Neutrophil (primary cell): Measurements from ENCODE around the gene MALL.
"Not testable (repeated sequence)": the region's sequence is repeated elsewhere in the genome, so short reads cannot be mapped to it uniquely, and the experiment has no call there.

Experiments
- H3K27ac ChIP-seq: fragments of 200-600 bp; sonication (generic); 2 replicates; pipeline ENCODE4 v1.5.1; 2016; ENCODE audit warnings: mild to moderate bottlenecking, moderate library complexity
- H3K27me3 ChIP-seq: fragments of 200-600 bp; sonication (generic); 2 replicates; pipeline ENCODE4 v1.6.0; 2016; ENCODE audit warnings: mild to moderate bottlenecking
- H3K36me3 ChIP-seq: fragments of 200-600 bp; sonication (generic); 2 replicates; pipeline ENCODE4 v1.5.1; 2017
- H3K4me1 ChIP-seq, 2 experiments: fragments of 200-600 bp in 1 of 2; sonication (generic) in 1 of 2; 1 replicate in 1 of 2; 2 replicates in 1 of 2; pipeline versions ENCODE4 v1.5.1 to v1.6.1; 2013 to 2016; ENCODE audit warnings: low read depth in 1 of 2, low read length in 1 of 2, mild to moderate bottlenecking in 1 of 2, moderate library complexity in 1 of 2; ENCODE audit not compliant: control insufficient read depth in 1 of 2, insufficient read depth in 1 of 2
- H3K4me3 ChIP-seq, 2 experiments: fragments of 200-600 bp in 1 of 2; sonication (generic) in 1 of 2; 1 replicate in 1 of 2; 2 replicates in 1 of 2; pipeline ENCODE4 v1.5.1; 2013 to 2016; ENCODE audit warnings: low read depth in 1 of 2, low read length in 1 of 2, mild to moderate bottlenecking in 1 of 2, moderate library complexity in 1 of 2
- H3K9me3 ChIP-seq: fragments of 200-600 bp; sonication (generic); 2 replicates; pipeline ENCODE4 v1.5.1; 2016

MALL gene

GRCh38 chr2:110068153-110068552, 47.5 kb downstream of the MALL start:
- not testable (repeated sequence) for H3K36me3 ChIP-seq, H3K27ac ChIP-seq, H3K27me3 ChIP-seq, H3K9me3 ChIP-seq, H3K4me3 ChIP-seq, H3K4me1 ChIP-seq

- not testable (repeated sequence) for H3K27ac ChIP-seq, H3K27me3 ChIP-seq, H3K4me1 ChIP-seq, H3K4me3 ChIP-seq, H3K9me3 ChIP-seq, H3K36me3 ChIP-seq
Measured at GRCh38 chr2:110062332-110062731, 53.3 kb downstream of the MALL start.

GRCh38 chr2:110060550-110060949, 55.1 kb downstream of the MALL start:
- H3K9me3 ChIP-seq, H3K4me3 ChIP-seq, H3K36me3 ChIP-seq, H3K4me1 ChIP-seq, H3K27ac ChIP-seq, H3K27me3 ChIP-seq: not testable (repeated sequence)

- H3K36me3 ChIP-seq, H3K9me3 ChIP-seq, H3K4me1 ChIP-seq, H3K4me3 ChIP-seq, H3K27ac ChIP-seq, H3K27me3 ChIP-seq: not testable (repeated sequence)
Measured at GRCh38 chr2:110059694-110060358, 55.8 kb downstream of the MALL start.

GRCh38 chr2:110059009-110059693, 56.5 kb downstream of the MALL start:
- H3K4me1 ChIP-seq, H3K36me3 ChIP-seq: not testable (repeated sequence)

GRCh38 chr2:110058034-110058433, 57.6 kb downstream of the MALL start:
- not testable (repeated sequence) for H3K4me3 ChIP-seq, H3K27me3 ChIP-seq, H3K27ac ChIP-seq, H3K36me3 ChIP-seq, H3K9me3 ChIP-seq, H3K4me1 ChIP-seq

More at GRCh38 chr2:110059009-110059693, 56.5 kb downstream of the MALL start:
- H3K27me3 ChIP-seq, H3K9me3 ChIP-seq, H3K4me3 ChIP-seq, H3K27ac ChIP-seq: not testable (repeated sequence)

GRCh38 chr2:110055819-110056408, 59.7 kb downstream of the MALL start:
- not testable (repeated sequence) for H3K4me3 ChIP-seq, H3K27ac ChIP-seq, H3K36me3 ChIP-seq, H3K4me1 ChIP-seq, H3K27me3 ChIP-seq, H3K9me3 ChIP-seq

- H3K4me1 ChIP-seq, H3K27ac ChIP-seq, H3K27me3 ChIP-seq, H3K4me3 ChIP-seq, H3K36me3 ChIP-seq, H3K9me3 ChIP-seq: not testable (repeated sequence)
Measured at GRCh38 chr2:110054521-110055407, 60.9 kb downstream of the MALL start.

GRCh38 chr2:110053688-110054087, 61.9 kb downstream of the MALL start:
- H3K27ac ChIP-seq, H3K36me3 ChIP-seq, H3K9me3 ChIP-seq, H3K4me3 ChIP-seq, H3K27me3 ChIP-seq, H3K4me1 ChIP-seq: not testable (repeated sequence)

- H3K36me3 ChIP-seq, H3K27me3 ChIP-seq, H3K9me3 ChIP-seq, H3K4me3 ChIP-seq, H3K4me1 ChIP-seq, H3K27ac ChIP-seq: not testable (repeated sequence)
Measured at GRCh38 chr2:110052166-110052565, 63.5 kb downstream of the MALL start.

GRCh38 chr2:110050222-110050621, 65.4 kb downstream of the MALL start:
- not testable (repeated sequence) for H3K27me3 ChIP-seq, H3K36me3 ChIP-seq, H3K4me1 ChIP-seq, H3K27ac ChIP-seq, H3K4me3 ChIP-seq, H3K9me3 ChIP-seq

- not testable (repeated sequence) for H3K36me3 ChIP-seq, H3K9me3 ChIP-seq, H3K27me3 ChIP-seq, H3K4me3 ChIP-seq, H3K4me1 ChIP-seq, H3K27ac ChIP-seq
Measured at GRCh38 chr2:110049769-110050168, 65.9 kb downstream of the MALL start.
